Glomerular visceral epithelial cell (primary cell): Measurements from ENCODE around the gene HDAC1.

Source experiments
- DNase-seq: peaks from one replicate; pipeline ENCODE4 v3.0.0-alpha.2; 2016; ENCODE audit errors: extremely low spot score

Gene HDAC1

GRCh38 chr1:32373996-32374592, 82.2 kb downstream of the HDAC1 start:
- no peak for DNase-seq

- no peak for DNase-seq
Measured at GRCh38 chr1:32376199-32376598, 84.3 kb downstream of the HDAC1 start.

GRCh38 chr1:32377541-32378220, 85.8 kb downstream of the HDAC1 start:
- DNase-seq, result no peak

- DNase-seq, result no peak
Measured at GRCh38 chr1:32380057-32380456, 88.2 kb downstream of the HDAC1 start.
